ENCODE data around the gene GPC1. TPM values are rescaled to one million over a fixed set of nuclear protein-coding genes. Genes with fewer than 3 reads are reported as not detected.

Gene GPC1
- total and polyA plus RNA-seq, 2 donors (not counting 1 experiment from before 2014, with no cell fraction given): 1.2 to 3.3 TPM

DNA sequence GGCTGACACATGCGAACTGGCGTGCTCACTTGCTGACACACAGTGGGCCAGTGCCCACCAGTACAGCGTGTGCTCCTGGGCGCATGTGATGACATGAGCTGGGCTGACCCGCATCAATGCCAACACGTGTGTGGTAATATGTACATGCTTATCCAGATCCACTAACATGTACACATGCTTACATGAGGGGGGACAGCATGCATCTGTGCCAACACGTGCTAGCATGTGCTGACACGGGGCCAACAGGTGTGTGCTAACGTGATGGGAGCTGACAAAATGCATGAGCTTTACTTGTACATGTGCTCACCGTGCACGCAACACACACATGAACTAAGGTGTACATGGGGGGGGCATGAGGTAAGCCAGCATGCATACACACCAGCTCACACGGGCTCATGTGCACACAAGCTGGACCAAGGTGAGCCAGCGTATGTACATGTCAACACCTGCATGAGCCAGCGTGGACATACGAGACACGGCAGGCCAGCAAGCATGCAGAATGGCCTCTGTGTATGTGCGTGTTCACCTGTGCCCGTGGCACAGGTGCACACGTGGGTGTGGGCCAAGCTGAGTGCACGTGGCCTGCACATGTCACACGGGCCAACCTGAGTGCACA lies 28.5 kb downstream of the GPC1 start:
- H3K4me1 Mint-ChIP-seq: no peaks in the 10 kb centered on the region
- no peak for TF ChIP-seq EZH2 (IDR thresholded peaks at IDR 0.05; ENCODE audit: borderline replicate concordance, insufficient read depth, low read depth, low read length, poor library complexity, severe bottlenecking)
- TF ChIP-seq, protein P1, sequence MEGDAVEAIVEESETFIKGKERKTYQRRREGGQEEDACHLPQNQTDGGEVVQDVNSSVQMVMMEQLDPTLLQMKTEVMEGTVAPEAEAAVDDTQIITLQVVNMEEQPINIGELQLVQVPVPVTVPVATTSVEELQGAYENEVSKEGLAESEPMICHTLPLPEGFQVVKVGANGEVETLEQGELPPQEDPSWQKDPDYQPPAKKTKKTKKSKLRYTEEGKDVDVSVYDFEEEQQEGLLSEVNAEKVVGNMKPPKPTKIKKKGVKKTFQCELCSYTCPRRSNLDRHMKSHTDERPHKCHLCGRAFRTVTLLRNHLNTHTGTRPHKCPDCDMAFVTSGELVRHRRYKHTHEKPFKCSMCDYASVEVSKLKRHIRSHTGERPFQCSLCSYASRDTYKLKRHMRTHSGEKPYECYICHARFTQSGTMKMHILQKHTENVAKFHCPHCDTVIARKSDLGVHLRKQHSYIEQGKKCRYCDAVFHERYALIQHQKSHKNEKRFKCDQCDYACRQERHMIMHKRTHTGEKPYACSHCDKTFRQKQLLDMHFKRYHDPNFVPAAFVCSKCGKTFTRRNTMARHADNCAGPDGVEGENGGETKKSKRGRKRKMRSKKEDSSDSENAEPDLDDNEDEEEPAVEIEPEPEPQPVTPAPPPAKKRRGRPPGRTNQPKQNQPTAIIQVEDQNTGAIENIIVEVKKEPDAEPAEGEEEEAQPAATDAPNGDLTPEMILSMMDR (IDR thresholded peaks at IDR 0.05): no peak
- H3K27me3 ChIP-seq (replicated peaks in 1 of 4; ENCODE audit: control extremely low read depth in 1 of 4, control insufficient read depth in 3 of 4, insufficient read depth in 4 of 4, low read length in 3 of 4): no peaks in the 10 kb centered on the region
- no peaks in the 10 kb centered on the region for H3K27me3 Mint-ChIP-seq
- no peaks in the 10 kb centered on the region for H3K79me2 ChIP-seq (ENCODE audit: control insufficient read depth, insufficient read depth, low read length)
- no peaks in the 10 kb centered on the region for H3K4me1 ChIP-seq (ENCODE audit: control insufficient read depth in 2 of 2, insufficient read depth in 2 of 2, low read length in 2 of 2)
- ChIA-PET POLR2A (no interaction called here), CTCF (no interaction called here)
- ATAC-seq (ENCODE audit: low read depth) (no peak), DNase-seq (no peak)
- no peaks in the 10 kb centered on the region for H3K36me3 ChIP-seq (replicated peaks in 1 of 2; ENCODE audit: control extremely low read depth in 1 of 2, control insufficient read depth in 1 of 2, extremely low read depth in 1 of 2, insufficient read depth in 2 of 2, low read length in 1 of 2)
- no peak overlapping the region for H3K4me3 ChIP-seq (ENCODE audit: control extremely low read depth in 1 of 5, extremely low read depth in 1 of 5, insufficient read depth in 1 of 5, low read depth in 2 of 5, low read length in 4 of 5)
- H3K27ac ChIP-seq (ENCODE audit: low read length in 2 of 2): no peak overlapping the region
- H3K4me3 Mint-ChIP-seq: no peak overlapping the region
- H3K9me3 ChIP-seq (ENCODE audit: control extremely low read depth in 1 of 3, control insufficient read depth in 2 of 3, insufficient read depth in 1 of 3, low read length in 2 of 3): peaks cover 0 to 3% (median 0%) of the 10 kb centered on the region in 3 donors
- no peak overlapping the region for H3K27ac Mint-ChIP-seq
- H3K9ac ChIP-seq (ENCODE audit: low read length): no peak overlapping the region
- no peaks in the 10 kb centered on the region for H4K20me1 ChIP-seq (ENCODE audit: control insufficient read depth, insufficient read depth, low read length, poor library complexity, severe bottlenecking)
- H3K4me2 ChIP-seq (replicated peaks; ENCODE audit: low read depth, low read length, poor library complexity, severe bottlenecking): no peak overlapping the region
- H3K9me3 Mint-ChIP-seq (ENCODE audit: insufficient read depth): no peaks in the 10 kb centered on the region
- 94% methylated on average over 21 of the region's 21 CpGs for WGBS (ENCODE audit: insufficient coverage)
- H2AFZ ChIP-seq (ENCODE audit: insufficient read depth, low read depth, low read length, poor library complexity, severe bottlenecking): no peak overlapping the region
- intact Hi-C loops (cut with micrococcal nuclease): no loop called here

DNA sequence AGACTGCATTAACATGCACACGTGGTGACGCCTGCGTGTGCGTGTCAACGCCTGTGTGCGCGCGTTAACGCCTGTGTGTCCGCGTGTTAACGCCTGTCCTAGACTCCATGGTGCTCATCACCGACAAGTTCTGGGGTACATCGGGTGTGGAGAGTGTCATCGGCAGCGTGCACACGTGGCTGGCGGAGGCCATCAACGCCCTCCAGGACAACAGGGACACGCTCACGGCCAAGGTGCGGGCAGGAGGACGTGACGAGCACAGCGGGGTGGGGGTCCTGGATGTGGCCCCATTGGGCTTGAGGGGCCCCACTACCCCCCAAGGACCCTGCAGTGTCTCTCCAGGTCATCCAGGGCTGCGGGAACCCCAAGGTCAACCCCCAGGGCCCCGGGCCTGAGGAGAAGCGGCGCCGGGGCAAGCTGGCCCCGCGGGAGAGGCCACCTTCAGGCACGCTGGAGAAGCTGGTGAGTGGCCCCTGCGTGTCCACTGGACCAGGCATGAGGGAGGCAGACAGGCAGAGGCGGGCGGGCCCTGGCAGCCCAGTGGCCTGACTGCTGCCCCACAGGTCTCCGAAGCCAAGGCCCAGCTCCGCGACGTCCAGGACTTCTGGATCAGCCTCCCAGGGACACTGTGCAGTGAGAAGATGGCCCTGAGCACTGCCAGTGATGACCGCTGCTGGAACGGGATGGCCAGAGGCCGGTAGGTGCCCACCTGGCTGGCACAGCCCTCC lies 29.2 kb downstream of the GPC1 start:
- DNase-seq (no peak), ATAC-seq (ENCODE audit: low read depth) (no peak)
- H3K79me2 ChIP-seq (ENCODE audit: control insufficient read depth, insufficient read depth, low read length): no peaks in the 10 kb centered on the region
- Mint-ChIP-seq H3K4me1 (no peaks in the 10 kb centered on the region), H3K9me3 (ENCODE audit: insufficient read depth) (no peaks in the 10 kb centered on the region), H3K4me3 (no peak overlapping the region), H3K27ac (no peak overlapping the region), H3K27me3 (no peaks in the 10 kb centered on the region)
- ChIA-PET CTCF (no interaction called here), POLR2A (no interaction called here)
- 90% methylated on average over 43 of the region's 43 CpGs for WGBS (ENCODE audit: insufficient coverage)
- no peak overlapping the region for H3K4me3 ChIP-seq (ENCODE audit: control extremely low read depth in 1 of 5, extremely low read depth in 1 of 5, insufficient read depth in 1 of 5, low read depth in 2 of 5, low read length in 4 of 5)
- intact Hi-C loops (cut with micrococcal nuclease): no loop called here
- no peak overlapping the region for H3K27ac ChIP-seq (ENCODE audit: low read length in 2 of 2)
- H4K20me1 ChIP-seq (ENCODE audit: control insufficient read depth, insufficient read depth, low read length, poor library complexity, severe bottlenecking): no peaks in the 10 kb centered on the region
- no peaks in the 10 kb centered on the region for H3K36me3 ChIP-seq (replicated peaks in 1 of 2; ENCODE audit: control extremely low read depth in 1 of 2, control insufficient read depth in 1 of 2, extremely low read depth in 1 of 2, insufficient read depth in 2 of 2, low read length in 1 of 2)
- TF ChIP-seq, protein P1 (IDR thresholded peaks at IDR 0.05): no peak
- TF ChIP-seq EZH2 (IDR thresholded peaks at IDR 0.05; ENCODE audit: borderline replicate concordance, insufficient read depth, low read depth, low read length, poor library complexity, severe bottlenecking): no peak
- H3K9me3 ChIP-seq (ENCODE audit: control extremely low read depth in 1 of 3, control insufficient read depth in 2 of 3, insufficient read depth in 1 of 3, low read length in 2 of 3): peaks cover 0 to 3% (median 0%) of the 10 kb centered on the region in 3 donors
- no peak overlapping the region for H3K4me2 ChIP-seq (replicated peaks; ENCODE audit: low read depth, low read length, poor library complexity, severe bottlenecking)
- H2AFZ ChIP-seq (ENCODE audit: insufficient read depth, low read depth, low read length, poor library complexity, severe bottlenecking): no peak overlapping the region
- H3K27me3 ChIP-seq (replicated peaks in 1 of 4; ENCODE audit: control extremely low read depth in 1 of 4, control insufficient read depth in 3 of 4, insufficient read depth in 4 of 4, low read length in 3 of 4): no peaks in the 10 kb centered on the region
- H3K4me1 ChIP-seq (ENCODE audit: control insufficient read depth in 2 of 2, insufficient read depth in 2 of 2, low read length in 2 of 2): no peaks in the 10 kb centered on the region
- no peak overlapping the region for H3K9ac ChIP-seq (ENCODE audit: low read length)
